K562 (cell line): ENCODE measurements around the gene IQCK. TPM values are rescaled to one million over a fixed set of nuclear protein-coding genes. Genes with fewer than 3 reads are reported as not detected.
A peak's percentile ranks its signal among the peaks of the same experiment; 100 is the strongest.

Experiments
- BACH1 ChIP-seq: fragments of 200-800 bp; sonication (Bioruptor generic); IDR thresholded peaks from 2 replicates; pipeline ENCODE4 v1.6.1; 2016; ENCODE audit warnings: missing genetic modification characterization, missing compliant biosample characterization
- DMBX1 ChIP-seq: fragments of 250-450 bp; sonication (Bioruptor Pico); IDR thresholded peaks from 2 replicates; pipeline ENCODE4 v1.8.0; 2022; ENCODE audit warnings: inconsistent platforms, mild to moderate bottlenecking, moderate library complexity, borderline replicate concordance
- ELF4 ChIP-seq: fragments of 450-650 bp; formaldehyde crosslinking; IDR thresholded peaks from 2 replicates; pipeline ENCODE4 v1.4.0; 2022; ENCODE audit warnings: missing genetic modification characterization
- ETS2 ChIP-seq: IDR thresholded peaks from 2 replicates; pipeline ENCODE4 v1.6.1; 2016; ENCODE audit warnings: borderline replicate concordance, missing genetic modification characterization, mild to moderate bottlenecking, moderate library complexity, missing compliant biosample characterization; ENCODE audit not compliant: poor library complexity, severe bottlenecking
- FOS ChIP-seq: IDR thresholded peaks from 3 replicates; pipeline ENCODE4 v1.6.1; 2011; ENCODE audit not compliant: insufficient read length; ENCODE audit errors: extremely low read depth
- FOSL1 ChIP-seq: fragments of 200-800 bp; sonication (Bioruptor generic); conservative IDR thresholded peaks from 2 replicates; pipeline ENCODE4 v1.6.1; 2016; ENCODE audit warnings: missing genetic modification characterization, missing compliant biosample characterization
- HNRNPL ChIP-seq: fragments of 200-400 bp; formaldehyde crosslinking; IDR thresholded peaks from 2 replicates; pipeline ENCODE4 v1.6.1; 2017; ENCODE audit warnings: low read depth, mild to moderate bottlenecking, low read length
- KLF6 ChIP-seq: fragments of 250-450 bp; sonication (Bioruptor Pico); IDR thresholded peaks from 2 replicates; pipeline ENCODE4 v1.4.0; 2020; ENCODE audit warnings: mild to moderate bottlenecking, moderate library complexity, borderline replicate concordance
- POU5F1 ChIP-seq: fragments of 150-350 bp; IDR thresholded peaks from 2 replicates; pipeline ENCODE4 v1.6.1; 2014; ENCODE audit warnings: borderline replicate concordance, low read length, low read depth, mild to moderate bottlenecking; ENCODE audit not compliant: partially characterized antibody
- SMAD3 ChIP-seq: fragments of 450-650 bp; formaldehyde crosslinking; conservative IDR thresholded peaks from 2 replicates; pipeline ENCODE4 v1.4.0; 2020; ENCODE audit warnings: mild to moderate bottlenecking
- SRSF9 ChIP-seq: fragments of 200-400 bp; formaldehyde crosslinking; IDR thresholded peaks from 2 replicates; pipeline ENCODE4 v1.6.1; 2017; ENCODE audit warnings: low read depth, low read length, borderline replicate concordance
- U2AF1 ChIP-seq: fragments of 200-400 bp; formaldehyde crosslinking; optimal IDR thresholded peaks from 2 replicates; pipeline ENCODE3; 2017; ENCODE audit warnings: mild to moderate bottlenecking, low read depth, low read length, moderate library complexity
- YY1 ChIP-seq, 3 experiments: IDR thresholded peaks; 2 replicates each; pipeline ENCODE4 v1.6.1; 2011; ENCODE audit warnings: low read length in 2 of 3, mild to moderate bottlenecking in 2 of 3, moderate library complexity in 2 of 3, borderline replicate concordance in 1 of 3, control low read depth in 1 of 3, low read depth in 1 of 3; ENCODE audit not compliant: insufficient read depth in 3 of 3, insufficient replicate concordance in 2 of 3, control insufficient read depth in 1 of 3, insufficient read length in 1 of 3; ENCODE audit errors: extremely low read depth in 1 of 3
- ZBTB2 ChIP-seq: fragments of 450-650 bp; IDR thresholded peaks from 2 replicates; pipeline ENCODE4 v1.6.1; 2016; ENCODE audit warnings: antibody characterized with exemption
- ZKSCAN1 ChIP-seq: fragments of 150-350 bp; IDR thresholded peaks from 2 replicates; pipeline ENCODE4 v1.6.1; 2016; ENCODE audit warnings: low read depth, low read length
- ZNF175 ChIP-seq: fragments of 200-800 bp; sonication (Bioruptor generic); IDR thresholded peaks from 2 replicates; pipeline ENCODE4 v1.6.1; 2016; ENCODE audit warnings: low read depth, mild to moderate bottlenecking, missing genetic modification characterization, missing compliant biosample characterization
- ZNF407 ChIP-seq: fragments of 450-650 bp; IDR thresholded peaks from 2 replicates; pipeline ENCODE4 v1.6.1; 2016; ENCODE audit warnings: low read depth
- polyA plus RNA-seq, 8 experiments: library from polyadenylated mRNA; depleted of rRNA in 4 of 8; stranded (reverse) in 5 of 8; unstranded in 3 of 8; fragments of >200 nt; fragmentation: Nextera tagmentation in 2 of 8; fragmentation: Illumina TruSeq in 1 of 8; extraction: Ambion mirVana in 2 of 8; extraction: Trizol in 1 of 8; gene quantifications; 2 replicates each; pipeline versions ENCODE4 v1.2.1 to v1.2.3, GENCODE V29; 2011 to 2014; ENCODE audit warnings: inconsistent platforms in 1 of 8, missing spikeins in 1 of 8
- total RNA-seq, 7 experiments: library from RNA; depleted of rRNA in 6 of 7; stranded (reverse); fragments of >200 nt in 6 of 7; fragmentation: Illumina TruSeq in 2 of 7; extraction: Trizol in 2 of 7; gene quantifications; 2 replicates each; pipeline versions ENCODE4 v1.2.1 to v1.2.3, GENCODE V29; 2011 to 2021; ENCODE audit warnings: low replicate concordance in 1 of 7

The IQCK gene
- total and polyA plus RNA-seq, 9 of the 15 experiments (the other 6 are each of a cell fraction or from before 2014, with no cell fraction given), result 5.2 to 12.2 (median 7.3) TPM

GRCh38 chr16:19717741-19718623 is at the start of gene IQCK, which contains the start of gene KNOP1 (continued):
- TF ChIP-seq ZNF407 (no peak), DMBX1 (CRISPR knock-in tag) (no peak), FOSL1 (tag) (no peak), ZNF175 (CRISPR knock-in tag) (no peak), SMAD3 (CRISPR knock-in tag) (no peak), ZBTB2 (no peak), SRSF9 (no peak), HNRNPL (peak; percentile 65; the same call in 1 of the 2 replicates), U2AF1 (peak; percentile 58), KLF6 (no peak), ZKSCAN1 (0 out of 2 replicates have a peak, but pooled peaks have one; percentile 13), ELF4 (CRISPR knock-in tag) (no peak), POU5F1 (no peak), ETS2 (no peak), YY1 (IDR thresholded peaks at IDR 0.05; ENCODE audit: borderline replicate concordance in 1 of 3, control insufficient read depth in 1 of 3, extremely low read depth in 1 of 3, insufficient read depth in 3 of 3, insufficient read length in 1 of 3, insufficient replicate concordance in 2 of 3, low read depth in 1 of 3, low read length in 2 of 3) (peak; percentile 77 to 97 (median 93)), FOS (no peak), BACH1 (no peak)
